Fibroblast of the aortic adventitia (primary cell): Measurements from ENCODE around the gene C21orf58. TPM values are rescaled to one million over a fixed set of nuclear protein-coding genes. Genes with fewer than 3 reads are reported as not detected.
A peak's percentile ranks its signal among the peaks of the same experiment; 100 is the strongest.

ENCODE experiments used
- DNase-seq: peaks from one replicate; pipeline ENCODE4 v3.0.0-alpha.2; 2010; ENCODE audit warnings: low read depth
- H3K4me3 ChIP-seq: 2 replicates; pipeline ENCODE4 v1.5.1; 2011; ENCODE audit warnings: low read depth, mild to moderate bottlenecking, control low read depth, low read length, moderate library complexity
- CTCF ChIP-seq: IDR thresholded peaks from 2 replicates; pipeline ENCODE4 v1.5.1; 2011; ENCODE audit warnings: mild to moderate bottlenecking, low read length, control low read depth, inconsistent platforms; ENCODE audit not compliant: insufficient read depth
- total RNA-seq: library from RNA; depleted of rRNA; stranded (reverse); fragments of >200 nt; gene quantifications from 2 replicates; pipeline ENCODE4 v1.2.3, GENCODE V29; 2012; ENCODE audit warnings: low replicate concordance

Gene C21orf58
- total RNA-seq, 1 donor: 10.2 TPM

GRCh38 chr21:46299167-46299566 is 24.5 kb downstream of the C21orf58 start:
- DNase-seq: no peak
- no peak for TF ChIP-seq CTCF
- no peak overlapping the region for H3K4me3 ChIP-seq

- DNase-seq: peak; percentile 20
- no peak for TF ChIP-seq CTCF
- peak overlapping the region; percentile 42 for H3K4me3 ChIP-seq
Measured at GRCh38 chr21:46297338-46298271, 26.1 kb downstream of the C21orf58 start.

GRCh38 chr21:46295996-46296752 is 27.5 kb downstream of the C21orf58 start:
- peak; percentile 39 for DNase-seq
- no peak overlapping the region for H3K4me3 ChIP-seq
- TF ChIP-seq CTCF: no peak

GRCh38 chr21:46295177-46295770 is 28.4 kb downstream of the C21orf58 start:
- no peak for TF ChIP-seq CTCF
- H3K4me3 ChIP-seq: no peak overlapping the region
- no peak for DNase-seq

- TF ChIP-seq CTCF: no peak
- DNase-seq: peak; percentile 52
- no peak overlapping the region for H3K4me3 ChIP-seq
Measured at GRCh38 chr21:46294647-46295176, 29.0 kb downstream of the C21orf58 start.

- no peak for DNase-seq
- no peak overlapping the region for H3K4me3 ChIP-seq
- TF ChIP-seq CTCF: no peak
Measured at GRCh38 chr21:46291561-46291960, 32.1 kb downstream of the C21orf58 start.
